Subcutaneous abdominal adipose tissue (tissue), 5 donors: ENCODE data around the gene SGIP1.

Experiments used
- H3K27ac ChIP-seq: one replicate; pipeline ENCODE4 v1.7.0; 2013; ENCODE audit warnings: low read depth, mild to moderate bottlenecking, inconsistent platforms, low read length, moderate library complexity
- H3K27me3 ChIP-seq, 5 donors: one replicate each; pipeline ENCODE4 v1.7.0; 2013; ENCODE audit warnings: low read length in 5 of 5, inconsistent platforms in 1 of 5; ENCODE audit not compliant: control insufficient read depth in 5 of 5, insufficient read depth in 4 of 5
- H3K36me3 ChIP-seq, 5 donors: one replicate each; pipeline ENCODE4 v1.7.0; 2013; ENCODE audit warnings: low read length in 5 of 5; ENCODE audit not compliant: control insufficient read depth in 5 of 5, insufficient read depth in 5 of 5
- H3K4me1 ChIP-seq, 5 donors: one replicate each; pipeline ENCODE4 v1.7.0; 2013; ENCODE audit warnings: low read length in 5 of 5, mild to moderate bottlenecking in 3 of 5, moderate library complexity in 1 of 5; ENCODE audit not compliant: control insufficient read depth in 5 of 5, insufficient read depth in 5 of 5
- H3K4me3 ChIP-seq, 5 donors: one replicate each; pipeline ENCODE4 v1.7.0; 2013; ENCODE audit warnings: low read length in 5 of 5, low read depth in 1 of 5
- H3K9ac ChIP-seq, 5 donors: one replicate each; pipeline ENCODE4 v1.7.0; 2013; ENCODE audit warnings: low read length in 5 of 5, mild to moderate bottlenecking in 4 of 5, moderate library complexity in 3 of 5
- H3K9me3 ChIP-seq, 5 donors: one replicate each; pipeline ENCODE4 v1.7.0; 2013; ENCODE audit warnings: low read length in 5 of 5; ENCODE audit not compliant: control insufficient read depth in 5 of 5
- donor health status: healthy.
- donor health status: healthy.
- donor health status: healthy.
- donor health status: healthy.
- donor health status: healthy.

Gene SGIP1

DNA sequence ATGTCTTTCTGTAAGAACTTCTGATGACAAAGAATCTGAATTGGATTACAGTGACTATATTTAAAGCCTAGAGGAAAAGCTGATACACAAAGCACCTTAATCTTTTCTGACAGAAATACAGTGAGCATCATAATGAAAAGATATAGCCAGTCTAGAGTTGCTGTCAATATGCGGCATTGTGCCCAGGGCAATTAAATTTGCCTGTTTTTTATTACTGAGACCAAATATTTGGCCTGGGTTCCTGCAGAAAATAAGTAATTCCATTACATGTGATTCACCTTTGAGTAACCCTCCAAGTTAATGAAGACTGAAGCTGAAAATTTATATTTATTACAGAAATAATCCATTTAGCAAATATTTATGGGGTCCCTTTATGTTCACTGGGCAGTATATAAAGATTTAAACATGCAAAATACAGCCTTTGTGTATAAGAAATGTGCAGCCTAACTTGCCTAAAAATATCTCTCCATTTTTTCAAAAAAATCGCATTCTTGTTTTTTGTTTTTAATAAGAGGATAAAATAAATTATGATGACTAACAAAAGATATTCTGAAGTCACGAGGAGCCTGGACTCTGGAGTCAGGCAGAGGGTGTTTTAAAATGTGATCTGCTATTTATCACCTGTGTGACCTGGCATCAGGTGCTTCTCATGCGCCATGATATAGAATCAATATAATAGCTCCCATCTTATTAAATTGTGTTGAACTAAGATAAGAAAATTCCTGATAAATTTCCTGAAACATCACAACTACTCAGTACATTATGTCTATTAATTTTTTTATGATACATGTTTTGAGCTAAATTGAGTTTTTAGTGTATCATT lies 83.6 kb downstream of the SGIP1 start:
- H3K27me3 ChIP-seq: no peaks in the 10 kb centered on the region
- no peaks in the 10 kb centered on the region for H3K4me1 ChIP-seq
- H3K9ac ChIP-seq: no peak overlapping the region
- H3K36me3 ChIP-seq: no peaks in the 10 kb centered on the region
- no peak overlapping the region for H3K4me3 ChIP-seq
- H3K27ac ChIP-seq: no peak overlapping the region
- no peaks in the 10 kb centered on the region for H3K9me3 ChIP-seq

DNA sequence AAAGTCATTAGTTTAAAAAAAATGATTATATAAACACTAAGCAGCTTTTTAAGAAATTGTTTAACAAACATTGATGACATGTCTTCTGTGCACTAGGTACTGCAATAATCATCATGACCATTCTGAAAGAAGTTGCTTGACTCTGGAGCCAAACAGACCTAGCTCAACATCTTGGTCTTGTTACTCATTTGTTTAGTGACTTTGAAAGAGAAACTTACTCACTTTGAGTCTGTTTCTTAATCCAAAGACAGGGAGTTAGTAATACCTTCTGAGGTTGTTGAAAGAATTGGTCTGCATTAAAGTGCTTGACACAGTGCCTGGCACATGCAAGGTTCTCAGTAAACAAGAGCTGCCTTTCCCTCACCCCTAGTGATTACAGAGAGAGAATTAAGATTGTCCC lies 84.4 kb downstream of the SGIP1 start:
- H3K36me3 ChIP-seq: no peaks in the 10 kb centered on the region
- H3K9me3 ChIP-seq: no peaks in the 10 kb centered on the region
- H3K27me3 ChIP-seq: no peaks in the 10 kb centered on the region
- H3K4me3 ChIP-seq: no peak overlapping the region
- H3K9ac ChIP-seq: no peak overlapping the region
- H3K27ac ChIP-seq: no peak overlapping the region
- H3K4me1 ChIP-seq: no peaks in the 10 kb centered on the region

DNA sequence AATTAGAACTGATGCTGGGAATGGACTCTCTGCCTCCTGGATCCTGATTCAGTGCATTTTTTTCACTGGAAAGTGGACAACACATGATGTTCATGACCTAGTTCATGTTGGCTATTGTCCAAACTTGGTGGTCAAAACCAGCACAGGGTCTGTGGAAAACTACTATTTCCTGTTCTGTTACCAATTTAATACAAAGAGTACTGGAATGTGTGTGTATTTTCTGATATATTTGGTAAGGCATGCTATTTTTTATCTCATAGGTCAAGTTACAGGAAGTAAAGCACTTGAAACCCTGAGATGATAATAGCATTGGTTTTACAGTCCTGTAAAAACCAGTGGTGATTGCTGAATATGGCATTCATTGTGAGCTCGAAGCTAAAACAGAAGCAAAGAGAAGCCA lies 89.9 kb downstream of the SGIP1 start:
- no peaks in the 10 kb centered on the region for H3K27me3 ChIP-seq
- no peak overlapping the region for H3K4me3 ChIP-seq
- H3K9me3 ChIP-seq: no peaks in the 10 kb centered on the region
- no peaks in the 10 kb centered on the region for H3K4me1 ChIP-seq
- no peaks in the 10 kb centered on the region for H3K36me3 ChIP-seq
- no peak overlapping the region for H3K9ac ChIP-seq
- H3K27ac ChIP-seq: no peak overlapping the region

DNA sequence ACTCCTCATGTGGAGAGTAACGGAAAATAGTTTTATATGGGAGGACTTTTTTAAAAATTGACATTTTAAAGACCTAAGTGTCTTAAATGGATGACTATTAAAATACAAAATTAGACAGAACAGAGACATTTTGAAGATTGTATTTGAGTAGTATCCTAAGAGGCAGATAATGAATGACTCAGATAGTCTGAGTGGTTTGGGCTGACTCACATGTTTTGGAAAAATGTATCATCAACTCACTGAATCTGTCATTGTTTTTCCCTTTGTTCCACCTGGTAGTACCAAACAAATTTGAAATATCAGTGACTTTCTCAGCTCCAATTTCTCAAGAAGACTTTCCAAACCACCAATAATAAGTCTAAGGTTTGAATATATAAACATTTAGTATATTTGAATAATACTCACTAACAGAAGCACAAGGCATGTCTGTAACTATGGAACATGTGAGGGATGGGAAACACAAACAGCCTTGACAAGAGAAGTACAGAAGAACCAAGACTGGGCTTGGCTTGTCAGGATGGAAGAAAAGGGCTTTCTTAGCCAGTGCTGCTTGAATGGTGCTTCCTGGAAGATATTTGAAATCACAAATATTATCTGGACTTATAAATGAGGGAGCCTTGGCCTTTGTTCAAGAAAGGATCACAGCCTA lies 90.6 kb downstream of the SGIP1 start:
- Histone ChIP-seq H3K4me3 (no peak overlapping the region), H3K27me3 (no peaks in the 10 kb centered on the region), H3K27ac (no peak overlapping the region), H3K4me1 (no peaks in the 10 kb centered on the region), H3K9ac (no peak overlapping the region), H3K9me3 (no peaks in the 10 kb centered on the region), H3K36me3 (no peaks in the 10 kb centered on the region)

DNA sequence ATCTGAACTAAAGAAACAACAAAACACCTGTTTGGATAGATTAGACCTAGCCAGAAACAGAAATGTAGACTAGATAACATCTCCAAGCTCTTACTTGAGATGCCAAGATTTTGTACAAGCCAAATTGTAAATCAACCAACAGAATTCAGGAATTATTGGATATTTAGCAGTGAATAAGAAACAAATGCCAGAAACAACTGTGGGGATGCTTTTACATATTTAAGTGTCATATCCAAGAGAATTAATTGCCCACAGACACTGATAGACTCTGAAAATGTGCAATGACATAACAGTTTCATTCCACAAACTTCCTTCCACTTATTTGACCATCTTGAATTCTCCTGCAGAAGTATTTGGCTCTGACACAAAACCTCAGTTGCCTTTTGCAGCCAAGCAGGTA lies 92.3 kb downstream of the SGIP1 start:
- Histone ChIP-seq H3K9me3 (no peaks in the 10 kb centered on the region), H3K27me3 (no peaks in the 10 kb centered on the region), H3K4me1 (no peaks in the 10 kb centered on the region), H3K9ac (no peak overlapping the region), H3K27ac (no peak overlapping the region), H3K4me3 (no peak overlapping the region), H3K36me3 (no peaks in the 10 kb centered on the region)

DNA sequence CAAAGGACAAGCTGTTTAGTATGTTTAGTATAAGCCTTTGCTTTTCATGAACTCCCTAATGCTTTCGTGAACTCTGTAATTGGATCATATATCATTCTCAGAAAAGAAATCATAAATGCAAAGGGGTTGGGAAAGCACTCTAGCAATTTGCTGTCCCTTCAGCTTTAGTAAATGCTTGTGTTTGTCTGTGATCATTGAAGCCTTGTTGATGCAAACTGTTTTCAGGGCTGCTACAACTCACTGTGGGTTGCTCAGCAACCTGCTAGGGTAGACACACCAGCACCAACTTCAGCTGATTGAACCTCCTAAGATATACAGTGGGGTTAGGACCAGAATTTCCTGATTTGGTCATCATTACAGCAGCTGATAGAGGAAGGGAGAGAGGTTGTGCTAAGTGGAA lies 95.0 kb downstream of the SGIP1 start:
- H3K27ac ChIP-seq: no peak overlapping the region
- no peaks in the 10 kb centered on the region for H3K4me1 ChIP-seq
- no peak overlapping the region for H3K9ac ChIP-seq
- H3K4me3 ChIP-seq: no peak overlapping the region
- H3K9me3 ChIP-seq: no peaks in the 10 kb centered on the region
- H3K36me3 ChIP-seq: no peaks in the 10 kb centered on the region
- H3K27me3 ChIP-seq: no peaks in the 10 kb centered on the region

DNA sequence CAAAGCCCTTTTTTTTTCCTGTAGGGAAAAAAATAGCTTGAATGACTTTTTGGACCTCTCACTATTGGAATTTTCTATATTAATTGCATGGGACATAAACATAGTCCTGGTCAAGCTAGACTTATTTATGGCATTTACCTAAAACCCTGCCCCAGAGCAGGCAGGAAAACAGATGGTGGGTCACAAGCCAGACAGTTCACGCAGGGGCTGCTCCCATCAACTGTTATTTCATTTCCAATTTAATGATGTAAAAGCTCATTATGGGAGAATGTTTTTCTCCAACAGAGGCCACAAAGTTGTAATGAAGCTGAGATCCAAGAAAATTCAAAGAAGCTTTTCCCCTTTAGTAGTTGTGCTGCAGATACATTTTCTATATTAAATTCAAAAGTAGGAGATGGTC lies 99.2 kb downstream of the SGIP1 start:
- H3K9ac ChIP-seq: no peak overlapping the region
- H3K27me3 ChIP-seq: no peaks in the 10 kb centered on the region
- no peak overlapping the region for H3K4me3 ChIP-seq
- no peaks in the 10 kb centered on the region for H3K9me3 ChIP-seq
- no peak overlapping the region for H3K27ac ChIP-seq
- no peaks in the 10 kb centered on the region for H3K36me3 ChIP-seq
- H3K4me1 ChIP-seq: no peaks in the 10 kb centered on the region

DNA sequence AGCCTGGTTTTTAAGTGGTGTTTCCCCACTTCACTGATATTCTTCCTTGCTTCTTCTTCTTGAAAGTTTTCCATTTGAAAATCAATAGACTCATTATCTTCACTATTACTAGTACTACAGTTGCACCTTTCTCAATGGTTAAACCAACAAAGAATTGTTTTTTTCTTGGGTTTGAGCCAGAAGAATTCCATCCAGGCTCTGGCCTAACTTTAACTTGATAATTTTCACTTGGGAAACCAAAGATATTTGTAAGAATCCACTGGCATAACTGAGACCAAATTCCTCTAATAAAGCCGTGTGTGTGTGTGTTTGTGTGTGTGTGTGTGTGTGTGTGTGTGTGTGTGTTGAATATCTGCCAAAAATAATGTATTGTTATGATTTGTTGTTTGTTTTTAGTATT lies 103.2 kb downstream of the SGIP1 start:
- Histone ChIP-seq H3K4me1 (no peaks in the 10 kb centered on the region), H3K4me3 (no peak overlapping the region), H3K9me3 (no peaks in the 10 kb centered on the region), H3K36me3 (no peaks in the 10 kb centered on the region), H3K9ac (no peak overlapping the region), H3K27me3 (no peaks in the 10 kb centered on the region), H3K27ac (no peak overlapping the region)

DNA sequence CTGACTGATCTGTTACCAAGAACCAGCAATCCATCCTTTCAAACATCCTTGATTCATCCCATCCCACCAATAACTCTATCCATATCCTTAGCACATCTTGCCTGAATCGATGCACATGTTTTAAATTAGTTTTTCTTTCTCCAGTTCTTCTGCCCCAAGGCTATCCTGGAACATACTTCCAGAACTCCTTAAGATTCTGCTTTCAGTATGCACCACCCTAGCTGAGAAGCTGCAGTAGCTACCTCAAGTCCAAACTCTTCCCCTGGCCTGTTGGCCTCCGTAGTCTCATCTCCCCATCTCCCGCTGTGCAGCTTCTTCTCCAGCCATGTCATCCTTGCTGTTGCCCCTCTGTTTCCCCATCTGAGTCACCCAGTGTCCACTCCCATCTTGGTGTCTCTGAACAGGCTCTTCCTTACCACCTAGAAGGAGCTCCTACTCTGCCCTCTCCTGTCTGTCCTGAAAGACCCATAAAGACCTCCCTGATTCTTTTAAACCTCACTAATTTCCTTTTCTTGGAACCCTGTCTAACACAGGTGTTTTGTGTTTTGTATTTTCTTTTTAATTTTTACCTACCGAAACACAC lies 108.0 kb downstream of the SGIP1 start:
- Histone ChIP-seq H3K4me3 (no peak overlapping the region), H3K9me3 (no peaks in the 10 kb centered on the region)

DNA sequence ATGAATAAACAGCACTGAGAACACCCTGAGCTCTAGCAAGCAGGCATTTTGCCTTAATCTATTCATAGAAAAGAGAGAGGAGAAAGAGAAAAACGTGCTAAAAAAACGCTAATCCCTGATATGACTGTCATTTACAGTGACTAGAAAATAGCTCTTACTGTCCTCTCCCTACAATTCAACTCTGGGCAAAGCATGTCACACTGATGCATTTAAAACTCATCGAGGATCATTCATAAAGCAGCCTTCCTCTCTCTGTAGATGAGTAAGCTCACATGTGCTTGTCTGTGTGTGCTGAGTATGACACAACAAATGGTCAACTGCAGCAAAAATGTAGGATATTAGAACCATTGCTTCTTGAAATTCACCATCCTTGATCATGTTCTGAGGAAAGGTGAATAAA lies 109.0 kb downstream of the SGIP1 start:
- H3K27ac ChIP-seq: no peak overlapping the region
- no peaks in the 10 kb centered on the region for H3K4me1 ChIP-seq
- H3K9ac ChIP-seq: no peak overlapping the region
- H3K4me3 ChIP-seq: no peak overlapping the region
- no peaks in the 10 kb centered on the region for H3K27me3 ChIP-seq
- no peaks in the 10 kb centered on the region for H3K36me3 ChIP-seq
- no peaks in the 10 kb centered on the region for H3K9me3 ChIP-seq

More for the DNA sequence above, 108.0 kb downstream of the SGIP1 start:
- H3K4me1 ChIP-seq: no peaks in the 10 kb centered on the region
- no peaks in the 10 kb centered on the region for H3K27me3 ChIP-seq
- H3K9ac ChIP-seq: no peak overlapping the region
- no peak overlapping the region for H3K27ac ChIP-seq
- H3K36me3 ChIP-seq: no peaks in the 10 kb centered on the region
